ENCODE data around the gene MFF. TPM values are rescaled to one million over a fixed set of nuclear protein-coding genes. Genes with fewer than 3 reads are reported as not detected.

The MFF gene
- total RNA-seq, 2 donors from 2014 or later = 109 to 113 TPM

DNA sequence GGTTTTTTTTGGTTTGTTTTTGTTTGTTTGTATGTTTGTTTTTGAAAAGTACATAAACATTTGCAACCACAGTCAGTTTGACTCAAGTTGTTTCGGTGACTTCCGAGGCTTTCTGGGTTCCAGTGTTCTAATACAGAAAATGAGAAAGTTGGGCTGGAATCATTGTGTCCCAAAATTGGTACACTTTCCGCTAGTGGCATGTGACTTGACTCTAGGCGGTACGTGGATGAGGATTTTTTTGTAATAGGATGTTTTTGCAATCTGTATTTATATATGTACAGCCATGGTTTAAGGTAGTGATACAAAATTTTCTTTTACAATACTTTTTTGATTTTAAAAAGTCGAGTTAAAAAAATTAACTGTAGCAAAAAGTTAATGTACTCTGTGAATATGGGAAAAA lies 1.7 kb downstream of the MFF start:
- TF ChIP-seq, protein P1, sequence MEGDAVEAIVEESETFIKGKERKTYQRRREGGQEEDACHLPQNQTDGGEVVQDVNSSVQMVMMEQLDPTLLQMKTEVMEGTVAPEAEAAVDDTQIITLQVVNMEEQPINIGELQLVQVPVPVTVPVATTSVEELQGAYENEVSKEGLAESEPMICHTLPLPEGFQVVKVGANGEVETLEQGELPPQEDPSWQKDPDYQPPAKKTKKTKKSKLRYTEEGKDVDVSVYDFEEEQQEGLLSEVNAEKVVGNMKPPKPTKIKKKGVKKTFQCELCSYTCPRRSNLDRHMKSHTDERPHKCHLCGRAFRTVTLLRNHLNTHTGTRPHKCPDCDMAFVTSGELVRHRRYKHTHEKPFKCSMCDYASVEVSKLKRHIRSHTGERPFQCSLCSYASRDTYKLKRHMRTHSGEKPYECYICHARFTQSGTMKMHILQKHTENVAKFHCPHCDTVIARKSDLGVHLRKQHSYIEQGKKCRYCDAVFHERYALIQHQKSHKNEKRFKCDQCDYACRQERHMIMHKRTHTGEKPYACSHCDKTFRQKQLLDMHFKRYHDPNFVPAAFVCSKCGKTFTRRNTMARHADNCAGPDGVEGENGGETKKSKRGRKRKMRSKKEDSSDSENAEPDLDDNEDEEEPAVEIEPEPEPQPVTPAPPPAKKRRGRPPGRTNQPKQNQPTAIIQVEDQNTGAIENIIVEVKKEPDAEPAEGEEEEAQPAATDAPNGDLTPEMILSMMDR (IDR thresholded peaks at IDR 0.05) = no peak
- H3K4me3 ChIP-seq = no peak overlapping the region
- DNase-seq (ENCODE audit: low spot score) (no peak), ATAC-seq (ENCODE audit: insufficient number of reproducible peaks, low FRiP score, low read depth) (no peak)
- peaks cover 7 to 26% of the 10 kb centered on the region in 2 donors for H3K4me1 ChIP-seq (ENCODE audit: control insufficient read depth in 1 of 2, low read depth in 2 of 2)
- no peaks in the 10 kb centered on the region for H3K36me3 ChIP-seq
- H3K27me3 ChIP-seq (replicated peaks; ENCODE audit: insufficient read depth) = no peaks in the 10 kb centered on the region
- H3K9me3 ChIP-seq = no peaks in the 10 kb centered on the region
- no peak overlapping the region for H3K27ac ChIP-seq

DNA sequence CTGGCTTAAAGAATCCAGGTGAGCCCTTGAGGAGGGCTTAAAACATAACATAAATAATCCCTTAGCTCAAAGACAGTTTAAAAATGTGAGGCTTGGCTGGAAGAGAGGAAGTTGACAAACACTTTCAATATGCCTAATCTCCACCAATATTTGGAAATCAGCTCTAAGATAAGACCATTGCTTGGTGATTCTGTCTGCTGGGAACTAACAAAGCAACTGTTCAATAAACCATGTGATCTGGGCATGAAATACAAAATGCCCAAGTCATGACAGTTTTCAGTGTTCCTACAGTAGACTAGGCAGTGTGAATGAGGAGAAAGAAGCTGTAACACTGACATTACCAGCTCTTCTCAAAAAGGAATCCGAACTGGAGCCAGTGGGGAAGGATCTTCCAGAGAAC lies 10.7 kb downstream of the MFF start:
- Histone ChIP-seq H3K36me3 (peaks cover 30% of the 10 kb centered on the region), H3K27me3 (replicated peaks; ENCODE audit: insufficient read depth) (no peaks in the 10 kb centered on the region), H3K4me3 (no peak overlapping the region), H3K27ac (no peak overlapping the region), H3K9me3 (no peaks in the 10 kb centered on the region), H3K4me1 (ENCODE audit: control insufficient read depth in 1 of 2, low read depth in 2 of 2) (no peaks in the 10 kb centered on the region)
- ATAC-seq (ENCODE audit: insufficient number of reproducible peaks, low FRiP score, low read depth) (no peak), DNase-seq (ENCODE audit: low spot score) (no peak)
- TF ChIP-seq, protein P1 (IDR thresholded peaks at IDR 0.05) = no peak

DNA sequence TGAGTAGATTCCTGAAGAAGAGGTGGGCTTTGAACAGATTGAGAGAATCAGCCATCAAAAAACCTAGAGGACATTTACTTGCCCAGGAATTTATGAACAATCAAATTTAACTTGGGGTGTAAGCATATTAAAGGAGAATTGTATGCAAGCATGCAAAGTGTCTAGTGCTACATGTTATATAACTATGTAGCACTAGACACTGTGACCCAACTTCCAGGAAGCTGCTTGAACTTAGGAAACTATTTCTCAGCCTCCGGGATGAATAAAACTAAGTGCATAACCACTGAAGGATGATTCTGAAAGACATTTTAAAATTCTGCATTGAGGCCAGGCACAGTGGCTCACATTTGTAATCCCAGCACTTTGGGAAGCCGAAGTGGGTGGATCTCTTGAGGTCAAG lies 12.4 kb downstream of the MFF start:
- TF ChIP-seq, protein P1 (IDR thresholded peaks at IDR 0.05) = no peak
- no peaks in the 10 kb centered on the region for H3K27me3 ChIP-seq (replicated peaks; ENCODE audit: insufficient read depth)
- H3K9me3 ChIP-seq = no peaks in the 10 kb centered on the region
- H3K27ac ChIP-seq = no peak overlapping the region
- no peaks in the 10 kb centered on the region for H3K4me1 ChIP-seq (ENCODE audit: control insufficient read depth in 1 of 2, low read depth in 2 of 2)
- H3K4me3 ChIP-seq = no peak overlapping the region
- peaks cover 33% of the 10 kb centered on the region for H3K36me3 ChIP-seq
- no peak for ATAC-seq (ENCODE audit: insufficient number of reproducible peaks, low FRiP score, low read depth)
- DNase-seq (ENCODE audit: low spot score) = no peak

DNA sequence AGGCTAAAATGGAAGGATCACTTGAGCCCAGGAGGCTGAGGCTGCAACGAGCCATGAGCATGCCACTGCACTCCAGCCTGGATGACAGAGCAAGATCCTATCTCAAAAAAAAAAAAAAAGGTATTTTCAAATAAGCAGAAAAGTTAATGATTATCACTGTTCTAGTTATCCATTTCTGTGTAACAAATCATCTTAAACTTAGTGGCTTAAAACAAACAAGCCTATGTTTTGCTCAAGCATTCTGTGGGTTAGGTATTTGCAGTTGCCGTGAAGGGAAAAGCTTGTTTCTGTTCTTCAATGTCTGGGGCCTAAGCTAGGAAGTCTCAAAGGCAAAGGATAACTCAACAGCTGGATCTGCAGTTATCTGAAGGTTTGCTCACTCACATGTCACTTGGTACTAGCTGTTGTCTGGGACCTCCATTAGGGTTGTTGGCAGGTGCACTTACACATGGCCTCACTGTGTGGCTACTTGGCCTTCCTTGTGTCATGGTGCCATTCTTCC lies 14.1 kb downstream of the MFF start:
- ATAC-seq (ENCODE audit: insufficient number of reproducible peaks, low FRiP score, low read depth) (no peak), DNase-seq (ENCODE audit: low spot score) (no peak)
- Histone ChIP-seq H3K4me1 (ENCODE audit: control insufficient read depth in 1 of 2, low read depth in 2 of 2) (no peaks in the 10 kb centered on the region), H3K9me3 (no peaks in the 10 kb centered on the region), H3K36me3 (peaks cover 22% of the 10 kb centered on the region), H3K4me3 (no peak overlapping the region), H3K27ac (no peak overlapping the region), H3K27me3 (replicated peaks; ENCODE audit: insufficient read depth) (no peaks in the 10 kb centered on the region)
- TF ChIP-seq, protein P1 (IDR thresholded peaks at IDR 0.05) = no peak

DNA sequence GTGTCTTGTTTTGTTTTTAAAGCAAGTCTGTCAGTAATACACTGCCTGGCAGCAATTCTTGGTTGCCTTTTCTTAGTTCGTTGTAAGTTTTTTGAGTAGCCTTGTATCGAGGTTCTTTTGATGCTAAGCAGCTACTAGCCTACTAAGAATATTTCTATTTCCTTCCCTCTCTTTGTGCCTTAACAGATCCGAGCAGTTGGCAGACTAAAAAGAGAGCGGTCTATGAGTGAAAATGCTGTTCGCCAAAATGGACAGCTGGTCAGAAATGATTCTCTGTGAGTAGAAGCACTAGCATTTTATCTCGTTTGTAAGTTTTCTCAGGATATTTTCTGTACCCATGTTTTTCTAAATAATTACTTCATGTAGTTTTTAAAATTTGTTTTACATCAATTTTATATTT lies 15.1 kb downstream of the MFF start:
- H3K4me1 ChIP-seq (ENCODE audit: control insufficient read depth in 1 of 2, low read depth in 2 of 2) = no peaks in the 10 kb centered on the region

More for the DNA sequence above, 15.1 kb downstream of the MFF start:
- H3K4me3 ChIP-seq = no peak overlapping the region
- H3K27ac ChIP-seq = no peak overlapping the region
- DNase-seq (ENCODE audit: low spot score) = no peak
- H3K36me3 ChIP-seq = peaks cover 15% of the 10 kb centered on the region
- ATAC-seq (ENCODE audit: insufficient number of reproducible peaks, low FRiP score, low read depth) = no peak
- no peaks in the 10 kb centered on the region for H3K9me3 ChIP-seq
- no peaks in the 10 kb centered on the region for H3K27me3 ChIP-seq (replicated peaks; ENCODE audit: insufficient read depth)
- TF ChIP-seq, protein P1 (IDR thresholded peaks at IDR 0.05) = no peak
